ENCODE measurements around the gene CNTN5.

- TF ChIP-seq CTCF (IDR thresholded peaks at IDR 0.05), result no peak
- TF ChIP-seq POLR2A (IDR thresholded peaks at IDR 0.05), result no peak
Observed at GRCh38 chr11:99371257-99371656, 350.5 kb downstream of the CNTN5 start.

Measured in uterus (tissue), 2 donors.